ENCODE data around the gene INAVA.
"Not testable (repeated sequence)": the region's sequence is repeated elsewhere in the genome, so short reads cannot be mapped to it uniquely, and the experiment has no call there.

Gene INAVA

GRCh38 chr1:200912737-200913407 lies 18.2 kb downstream of the INAVA start:
- Mint-ChIP-seq H3K27ac (no peak overlapping the region), H3K27me3 (no peaks in the 10 kb centered on the region), H3K9me3 (ENCODE audit: low read depth) (no peaks in the 10 kb centered on the region), H3K4me3 (no peak overlapping the region), H3K4me1 (ENCODE audit: low read depth) (no peaks in the 10 kb centered on the region), H3K36me3 (no peaks in the 10 kb centered on the region)

- Mint-ChIP-seq H3K27me3 (no peaks in the 10 kb centered on the region), H3K4me1 (ENCODE audit: low read depth) (no peaks in the 10 kb centered on the region), H3K9me3 (ENCODE audit: low read depth) (no peaks in the 10 kb centered on the region), H3K4me3 (no peak overlapping the region), H3K36me3 (no peaks in the 10 kb centered on the region), H3K27ac (no peak overlapping the region)
Measured at GRCh38 chr1:200916152-200916551, 21.5 kb downstream of the INAVA start.

DNA sequence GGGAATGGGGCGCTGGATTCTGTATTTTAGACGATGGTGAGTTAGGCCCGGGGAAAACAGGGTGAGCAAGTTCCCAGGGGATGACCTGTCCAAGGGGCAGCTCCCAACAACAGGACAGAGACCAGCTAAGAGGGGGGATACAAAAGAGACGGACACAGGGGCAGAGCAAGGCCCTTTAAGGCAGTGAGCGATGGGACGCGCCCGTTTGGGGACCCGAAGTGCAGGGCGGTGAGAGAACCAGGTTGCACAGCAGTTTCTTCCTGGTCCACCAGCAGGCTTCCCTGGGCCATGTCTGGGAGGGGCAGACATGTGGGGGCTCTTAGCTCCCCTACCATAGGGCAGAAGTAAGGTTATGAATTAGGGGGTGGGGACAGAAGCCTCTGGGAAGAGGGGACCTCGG lies 22.0 kb downstream of the INAVA start:
- Mint-ChIP-seq H3K9me3 (ENCODE audit: low read depth) (no peaks in the 10 kb centered on the region), H3K36me3 (no peaks in the 10 kb centered on the region), H3K4me3 (no peak overlapping the region), H3K27me3 (no peaks in the 10 kb centered on the region), H3K27ac (no peak overlapping the region), H3K4me1 (ENCODE audit: low read depth) (no peaks in the 10 kb centered on the region)

DNA sequence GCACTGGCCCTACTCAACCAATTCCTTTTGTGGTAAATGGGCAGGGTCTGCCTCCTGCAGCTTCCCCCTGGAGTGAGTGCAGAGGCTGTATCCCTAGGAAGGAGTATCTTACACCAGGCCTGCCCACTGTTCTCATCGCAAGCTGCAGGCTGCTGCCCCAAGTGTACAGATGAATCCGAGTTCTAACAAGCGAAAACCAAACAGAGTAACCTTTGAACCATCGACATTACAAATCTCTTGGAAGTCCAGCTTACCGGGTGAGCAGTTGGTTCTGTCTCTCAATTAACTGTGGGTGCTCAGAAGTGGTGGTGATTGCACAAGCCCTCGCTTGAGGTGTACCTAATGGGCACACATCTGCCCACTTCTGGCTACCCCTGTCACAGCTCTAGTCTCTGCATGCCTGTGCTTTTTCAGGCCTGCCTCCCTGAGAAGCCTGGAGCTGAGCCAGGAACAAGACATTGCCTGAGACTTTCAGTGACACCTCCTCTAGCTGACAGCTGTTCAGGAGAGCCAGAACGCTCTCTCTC lies 22.7 kb downstream of the INAVA start:
- Mint-ChIP-seq H3K9me3 (ENCODE audit: low read depth) (no peaks in the 10 kb centered on the region), H3K36me3 (no peaks in the 10 kb centered on the region), H3K4me1 (ENCODE audit: low read depth) (no peaks in the 10 kb centered on the region), H3K4me3 (no peak overlapping the region), H3K27ac (no peak overlapping the region), H3K27me3 (no peaks in the 10 kb centered on the region)

DNA sequence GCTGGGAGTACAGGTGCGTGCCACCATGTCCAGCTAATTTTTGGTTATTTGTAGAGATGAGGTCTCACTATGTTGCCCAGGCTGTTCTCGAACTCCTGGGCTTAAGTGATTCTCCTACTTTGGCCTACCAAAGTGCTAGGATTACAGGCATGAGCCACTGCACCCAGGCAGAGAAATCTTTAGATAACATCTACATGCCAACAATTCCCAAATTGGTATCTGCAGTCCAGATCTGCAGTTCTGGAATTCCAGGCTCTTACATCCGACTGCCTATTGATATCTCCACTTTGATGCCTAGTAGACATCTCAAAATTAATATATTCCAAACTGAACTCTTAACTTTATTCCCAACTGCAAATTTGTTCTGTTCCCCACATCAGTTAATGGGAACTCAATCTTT lies 23.3 kb downstream of the INAVA start:
- Mint-ChIP-seq H3K4me3 (no peak overlapping the region), H3K36me3 (no peaks in the 10 kb centered on the region), H3K27ac (no peak overlapping the region), H3K4me1 (ENCODE audit: low read depth) (no peaks in the 10 kb centered on the region), H3K9me3 (ENCODE audit: low read depth) (no peaks in the 10 kb centered on the region), H3K27me3 (peaks cover 1% of the 10 kb centered on the region)

DNA sequence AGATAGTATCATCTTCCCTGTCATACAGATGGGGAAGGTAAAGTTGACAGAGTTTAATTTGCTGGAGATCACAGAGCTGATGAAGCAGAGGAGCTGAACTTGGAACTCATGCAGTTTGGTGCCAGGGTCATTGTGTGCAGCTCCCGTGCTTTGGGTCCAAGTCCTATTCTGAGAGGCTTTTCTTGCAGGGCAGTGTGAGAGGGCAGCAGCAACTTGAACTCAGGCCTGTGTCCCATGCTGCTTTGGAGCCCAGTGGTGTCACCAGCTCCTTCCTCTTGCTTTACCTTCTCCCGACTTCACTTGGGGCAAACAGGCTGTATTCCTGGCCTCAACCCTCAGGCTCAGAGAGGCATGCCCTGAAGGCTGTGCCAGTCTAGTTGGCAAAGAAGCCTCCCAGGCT lies 24.7 kb downstream of the INAVA start:
- no peaks in the 10 kb centered on the region for H3K36me3 Mint-ChIP-seq
- no peak overlapping the region for H3K4me3 Mint-ChIP-seq
- no peak overlapping the region for H3K27ac Mint-ChIP-seq
- H3K9me3 Mint-ChIP-seq (ENCODE audit: low read depth), result no peaks in the 10 kb centered on the region
- H3K4me1 Mint-ChIP-seq (ENCODE audit: low read depth), result no peaks in the 10 kb centered on the region
- peaks cover 2% of the 10 kb centered on the region for H3K27me3 Mint-ChIP-seq

DNA sequence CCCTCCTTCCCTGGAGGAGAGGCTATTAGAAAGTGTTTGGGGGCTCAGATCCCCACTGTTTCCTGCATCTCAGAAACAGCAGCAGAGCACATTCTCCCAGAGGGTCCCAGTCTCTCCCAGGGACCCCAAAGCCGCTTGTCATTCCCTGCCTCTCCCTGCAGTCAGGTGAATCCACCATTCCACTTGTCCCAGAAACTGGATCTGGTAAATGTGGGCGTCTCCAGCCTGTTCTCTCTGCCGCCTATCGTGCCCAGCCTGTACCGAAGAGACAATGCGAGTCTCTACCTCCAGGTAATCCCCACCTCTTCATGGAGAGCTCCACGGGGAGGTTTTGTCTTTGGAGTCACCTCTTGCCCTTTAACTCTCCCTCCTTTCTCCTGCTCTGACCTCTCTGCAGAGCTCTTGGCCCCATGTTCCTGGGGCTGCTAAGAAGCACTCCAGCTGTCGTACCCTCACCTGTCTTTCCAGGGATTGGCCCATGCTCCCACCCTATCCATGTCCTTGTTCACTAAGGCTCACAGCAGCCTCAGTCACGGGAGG lies 26.9 kb downstream of the INAVA start:
- H3K36me3 Mint-ChIP-seq, result no peaks in the 10 kb centered on the region
- H3K4me1 Mint-ChIP-seq (ENCODE audit: low read depth), result peaks cover 4% of the 10 kb centered on the region
- H3K9me3 Mint-ChIP-seq (ENCODE audit: low read depth), result no peaks in the 10 kb centered on the region
- peaks cover 2% of the 10 kb centered on the region for H3K27me3 Mint-ChIP-seq
- H3K27ac Mint-ChIP-seq, result no peak overlapping the region
- H3K4me3 Mint-ChIP-seq, result no peak overlapping the region

DNA sequence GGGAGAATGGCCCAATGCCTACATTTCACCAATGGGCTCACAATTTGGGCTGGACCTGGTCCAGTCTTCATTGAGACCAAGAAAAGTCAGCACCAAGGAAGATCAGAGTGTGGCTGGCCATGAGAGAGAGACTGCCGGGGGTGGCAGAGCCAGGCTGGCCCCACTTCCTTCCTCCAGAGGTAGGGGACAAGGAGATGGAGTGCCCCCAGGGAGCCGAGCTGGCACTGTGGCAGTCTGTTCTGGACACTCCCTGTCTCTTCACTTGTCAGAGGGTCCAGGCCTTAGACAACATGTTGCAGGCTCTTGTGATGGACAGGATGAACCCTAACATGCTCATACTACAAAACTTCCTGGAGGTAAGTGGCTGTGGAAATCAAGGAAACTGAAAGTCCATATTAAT lies 27.7 kb downstream of the INAVA start:
- Mint-ChIP-seq H3K4me1 (ENCODE audit: low read depth) (peaks cover 4% of the 10 kb centered on the region), H3K36me3 (no peaks in the 10 kb centered on the region), H3K27ac (no peak overlapping the region), H3K4me3 (no peak overlapping the region), H3K9me3 (ENCODE audit: low read depth) (no peaks in the 10 kb centered on the region), H3K27me3 (peaks cover 2% of the 10 kb centered on the region)

GRCh38 chr1:200923601-200924000 lies 28.9 kb downstream of the INAVA start:
- Mint-ChIP-seq H3K27ac (no peak overlapping the region), H3K36me3 (no peaks in the 10 kb centered on the region), H3K4me1 (ENCODE audit: low read depth) (peaks cover 4% of the 10 kb centered on the region), H3K27me3 (peaks cover 2% of the 10 kb centered on the region), H3K9me3 (ENCODE audit: low read depth) (no peaks in the 10 kb centered on the region), H3K4me3 (no peak overlapping the region)

DNA sequence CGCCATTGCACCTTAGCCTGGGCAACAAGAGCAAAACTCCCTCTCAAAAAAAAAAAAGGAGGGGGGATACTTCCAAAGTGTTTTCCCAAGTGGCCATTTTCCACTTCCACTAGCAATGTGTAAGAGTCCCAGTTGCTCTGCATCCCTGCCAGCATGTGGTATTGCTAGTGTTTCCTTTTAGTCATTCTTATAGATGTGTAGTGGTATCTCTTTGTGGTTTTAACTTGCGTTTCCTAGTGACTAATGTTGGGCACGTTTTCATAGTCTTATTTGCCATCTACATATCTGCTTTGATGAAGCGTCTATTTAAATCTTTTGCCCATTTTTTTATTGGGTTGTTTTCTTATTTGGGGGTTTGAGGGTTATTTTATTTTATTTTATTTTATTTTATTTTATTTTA lies 31.1 kb downstream of the INAVA start:
- no peaks in the 10 kb centered on the region for H3K9me3 Mint-ChIP-seq (ENCODE audit: low read depth)
- H3K4me1 Mint-ChIP-seq (ENCODE audit: low read depth), result peaks cover 6% of the 10 kb centered on the region
- no peaks in the 10 kb centered on the region for H3K36me3 Mint-ChIP-seq
- no peak overlapping the region for H3K4me3 Mint-ChIP-seq
- H3K27ac Mint-ChIP-seq, result no peak overlapping the region
- H3K27me3 Mint-ChIP-seq, result peaks cover 2% of the 10 kb centered on the region

DNA sequence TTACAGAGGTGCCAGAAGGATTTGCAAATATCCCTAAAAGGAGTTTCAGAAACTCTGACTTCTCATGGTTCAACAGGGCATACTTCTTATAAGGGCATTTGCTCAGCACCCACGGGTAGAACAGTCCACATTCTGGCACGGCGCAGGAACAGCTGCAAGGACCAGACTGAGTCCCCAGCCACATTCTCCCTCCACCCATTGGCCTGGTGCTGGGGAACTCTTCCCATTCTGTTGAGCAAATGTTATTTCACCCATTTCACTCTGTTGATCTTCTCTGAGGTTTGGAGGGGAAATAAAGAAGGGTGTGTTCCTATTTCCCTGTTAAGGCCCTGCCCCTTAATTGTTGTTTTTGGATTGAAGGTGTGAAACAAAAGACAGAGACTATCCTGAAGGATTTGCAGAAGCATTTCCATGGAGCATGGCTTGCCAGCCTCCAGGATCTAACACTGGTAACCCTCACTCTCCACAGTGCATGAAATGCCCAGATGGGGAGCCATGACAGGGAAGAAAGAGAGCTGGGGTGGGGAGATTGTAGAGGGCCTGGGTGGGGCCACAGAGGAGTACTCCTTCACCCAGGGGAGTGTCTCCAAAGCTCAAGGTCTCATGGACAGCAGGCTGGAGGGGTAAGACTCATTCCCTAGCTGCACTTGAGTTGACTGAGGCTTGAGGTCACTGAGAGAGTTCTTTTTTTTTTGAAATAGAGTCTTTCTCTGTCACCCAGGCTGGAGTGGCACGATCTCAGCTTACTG lies 35.0 kb downstream of the INAVA start:
- Mint-ChIP-seq H3K4me3 (no peak overlapping the region), H3K9me3 (ENCODE audit: low read depth) (no peaks in the 10 kb centered on the region), H3K27me3 (no peaks in the 10 kb centered on the region), H3K4me1 (ENCODE audit: low read depth) (peaks cover 6% of the 10 kb centered on the region), H3K27ac (no peak overlapping the region), H3K36me3 (no peaks in the 10 kb centered on the region)

- not testable (repeated sequence) for H3K9me3 Mint-ChIP-seq (ENCODE audit: low read depth); H3K27me3 Mint-ChIP-seq; H3K4me3 Mint-ChIP-seq; H3K27ac Mint-ChIP-seq; H3K4me1 Mint-ChIP-seq (ENCODE audit: low read depth); H3K36me3 Mint-ChIP-seq
Measured at GRCh38 chr1:200930285-200930684, 35.6 kb downstream of the INAVA start.

GRCh38 chr1:200931776-200932175 lies 37.1 kb downstream of the INAVA start:
- H3K4me3 Mint-ChIP-seq, result no peak overlapping the region
- H3K4me1 Mint-ChIP-seq (ENCODE audit: low read depth), result peaks cover 2% of the 10 kb centered on the region
- H3K9me3 Mint-ChIP-seq (ENCODE audit: low read depth), result no peaks in the 10 kb centered on the region
- H3K36me3 Mint-ChIP-seq, result no peaks in the 10 kb centered on the region
- H3K27me3 Mint-ChIP-seq, result no peaks in the 10 kb centered on the region
- H3K27ac Mint-ChIP-seq, result no peak overlapping the region

DNA sequence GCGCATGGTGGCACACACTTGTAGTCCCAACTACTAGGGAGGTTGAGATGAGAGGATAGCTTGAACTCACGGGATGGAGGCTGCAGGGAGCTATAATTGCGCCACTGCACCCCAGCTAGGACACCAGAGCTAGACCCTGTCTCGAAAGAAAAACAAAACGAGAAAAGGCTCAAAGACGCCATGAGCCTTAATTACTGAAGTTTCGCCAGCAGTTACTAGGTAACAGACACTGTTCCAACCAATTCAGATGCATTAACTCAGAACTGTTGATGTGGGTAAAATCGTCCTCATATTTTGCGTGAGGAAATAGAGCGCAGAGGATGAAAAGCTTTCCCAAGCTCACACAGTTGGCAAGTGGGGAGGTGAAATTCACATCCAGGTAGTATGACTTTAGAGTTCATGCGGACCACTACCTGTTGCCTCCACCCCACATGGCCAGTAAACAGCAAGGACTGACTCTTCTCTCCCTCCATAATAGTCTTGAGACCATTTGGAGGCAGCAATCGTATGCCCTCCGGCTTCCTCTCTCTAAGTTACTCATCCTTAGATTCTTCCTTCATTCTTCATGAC lies 40.1 kb downstream of the INAVA start:
- no peak overlapping the region for H3K4me3 Mint-ChIP-seq
- H3K36me3 Mint-ChIP-seq, result no peaks in the 10 kb centered on the region
- no peaks in the 10 kb centered on the region for H3K9me3 Mint-ChIP-seq (ENCODE audit: low read depth)
- no peaks in the 10 kb centered on the region for H3K27me3 Mint-ChIP-seq
- peaks cover 5% of the 10 kb centered on the region for H3K4me1 Mint-ChIP-seq (ENCODE audit: low read depth)
- H3K27ac Mint-ChIP-seq, result no peak overlapping the region

- H3K36me3 Mint-ChIP-seq; H3K4me1 Mint-ChIP-seq (ENCODE audit: low read depth); H3K9me3 Mint-ChIP-seq (ENCODE audit: low read depth); H3K27ac Mint-ChIP-seq; H3K27me3 Mint-ChIP-seq; H3K4me3 Mint-ChIP-seq: not testable (repeated sequence)
Measured at GRCh38 chr1:200935286-200935962, 40.7 kb downstream of the INAVA start.

Data from activated naive CD8-positive, alpha-beta T cell (primary cell).